ENCODE results near the gene MRGPRF.

DNA sequence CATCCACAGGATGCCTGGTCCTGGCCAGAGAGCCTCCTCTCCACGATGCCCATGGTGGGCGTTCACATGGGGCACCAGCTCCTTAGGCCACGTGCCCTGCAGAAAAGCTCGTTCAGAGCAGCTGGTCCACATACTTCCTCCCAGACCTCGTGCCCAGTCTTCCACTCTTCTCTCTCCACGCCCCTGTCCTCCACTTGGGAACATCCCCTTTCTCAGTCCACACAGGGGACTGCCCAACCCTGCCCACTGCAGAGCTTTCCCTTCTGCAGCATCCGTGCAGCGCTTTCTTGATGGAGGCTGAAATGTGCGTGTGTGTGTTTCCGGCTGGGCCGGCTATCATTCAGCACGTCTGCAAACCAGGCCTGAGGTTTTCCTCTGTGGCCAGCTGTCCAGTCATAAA lies 46.9 kb upstream of the MRGPRF start:
- TF ChIP-seq, protein P1, sequence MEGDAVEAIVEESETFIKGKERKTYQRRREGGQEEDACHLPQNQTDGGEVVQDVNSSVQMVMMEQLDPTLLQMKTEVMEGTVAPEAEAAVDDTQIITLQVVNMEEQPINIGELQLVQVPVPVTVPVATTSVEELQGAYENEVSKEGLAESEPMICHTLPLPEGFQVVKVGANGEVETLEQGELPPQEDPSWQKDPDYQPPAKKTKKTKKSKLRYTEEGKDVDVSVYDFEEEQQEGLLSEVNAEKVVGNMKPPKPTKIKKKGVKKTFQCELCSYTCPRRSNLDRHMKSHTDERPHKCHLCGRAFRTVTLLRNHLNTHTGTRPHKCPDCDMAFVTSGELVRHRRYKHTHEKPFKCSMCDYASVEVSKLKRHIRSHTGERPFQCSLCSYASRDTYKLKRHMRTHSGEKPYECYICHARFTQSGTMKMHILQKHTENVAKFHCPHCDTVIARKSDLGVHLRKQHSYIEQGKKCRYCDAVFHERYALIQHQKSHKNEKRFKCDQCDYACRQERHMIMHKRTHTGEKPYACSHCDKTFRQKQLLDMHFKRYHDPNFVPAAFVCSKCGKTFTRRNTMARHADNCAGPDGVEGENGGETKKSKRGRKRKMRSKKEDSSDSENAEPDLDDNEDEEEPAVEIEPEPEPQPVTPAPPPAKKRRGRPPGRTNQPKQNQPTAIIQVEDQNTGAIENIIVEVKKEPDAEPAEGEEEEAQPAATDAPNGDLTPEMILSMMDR (conservative IDR thresholded peaks at IDR 0.05; ENCODE audit: low read length), result no peak
- TF ChIP-seq EZH2phosphoT487 (IDR thresholded peaks at IDR 0.05; ENCODE audit: borderline replicate concordance), result no peak

All from Loucy (cell line).